Sigmoid colon (tissue), 3 donors: ENCODE measurements around the gene LIG3.

Experiments used
- CTCF ChIP-seq, 4 experiments: fragments of 450-650 bp in 3 of 4; fragments of 200-600 bp in 1 of 4; IDR thresholded peaks; one replicate each; pipeline ENCODE4 v1.5.1; 2016 to 2019; ENCODE audit warnings: antibody characterized with exemption in 4 of 4, mild to moderate bottlenecking in 3 of 4, moderate library complexity in 2 of 4
- POLR2A ChIP-seq, 2 donors: fragments of 450-650 bp; IDR thresholded peaks; one replicate each; pipeline ENCODE4 v1.6.1; 2016; ENCODE audit warnings: antibody characterized with exemption in 2 of 2, mild to moderate bottlenecking in 2 of 2, moderate library complexity in 2 of 2

DNA sequence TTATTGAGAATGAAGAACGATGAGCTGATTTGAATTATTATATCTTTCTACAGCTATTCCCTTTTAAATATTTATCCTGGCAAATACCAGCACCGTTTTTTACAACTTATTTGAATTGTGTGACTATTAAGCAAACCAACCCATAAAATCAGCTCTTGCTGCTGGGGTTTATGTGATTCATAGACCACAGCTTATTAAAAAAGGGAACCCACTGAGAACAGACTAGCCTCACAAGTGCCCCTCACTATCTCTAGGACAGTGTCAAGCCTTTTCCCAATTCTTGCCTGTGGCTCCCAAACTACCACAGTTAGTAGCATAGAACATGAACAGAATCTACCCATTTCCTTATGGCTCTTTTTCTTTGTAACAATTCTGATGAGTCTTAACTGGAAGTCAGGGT lies 6.1 kb upstream of the LIG3 start:
- TF ChIP-seq POLR2A (IDR thresholded peaks at IDR 0.05) (no peak), CTCF (IDR thresholded peaks at IDR 0.05) (no peak)
